ENCODE measurements around the gene PPIA.
A peak's percentile ranks its signal among the peaks of the same experiment; 100 is the strongest.

Gene PPIA

GRCh38 chr7:44796504-44797328 is at the start of gene PPIA:
Gene PPIA (plus strand): TSS chr7:44796681. CDS start chr7:44796725, 44 bp downstream.
- peaks cover 30% of the 10 kb centered on the region for H3K36me3 ChIP-seq (ENCODE audit: insufficient read depth, low read length)
- H3K27me3 ChIP-seq (ENCODE audit: insufficient read depth, low read length) = no peaks in the 10 kb centered on the region
- peak within 1 kb of the TSS; percentile 95 for H3K27ac ChIP-seq (ENCODE audit: low read depth, low read length)
- peak within 1 kb of the TSS; percentile 76 for H2AFZ ChIP-seq (ENCODE audit: low read length, unreplicated experiment)
- H3K79me2 ChIP-seq (ENCODE audit: control insufficient read depth, insufficient read depth, low read length, unreplicated experiment) = peaks cover 46% of the 10 kb centered on the region
- peaks cover 18% of the 10 kb centered on the region for H3K4me1 ChIP-seq (ENCODE audit: control insufficient read depth, insufficient read depth, low read length, unreplicated experiment)
- H3K4me3 ChIP-seq (ENCODE audit: low read depth, low read length) = peak within 1 kb of the TSS; percentile 86

DNA sequence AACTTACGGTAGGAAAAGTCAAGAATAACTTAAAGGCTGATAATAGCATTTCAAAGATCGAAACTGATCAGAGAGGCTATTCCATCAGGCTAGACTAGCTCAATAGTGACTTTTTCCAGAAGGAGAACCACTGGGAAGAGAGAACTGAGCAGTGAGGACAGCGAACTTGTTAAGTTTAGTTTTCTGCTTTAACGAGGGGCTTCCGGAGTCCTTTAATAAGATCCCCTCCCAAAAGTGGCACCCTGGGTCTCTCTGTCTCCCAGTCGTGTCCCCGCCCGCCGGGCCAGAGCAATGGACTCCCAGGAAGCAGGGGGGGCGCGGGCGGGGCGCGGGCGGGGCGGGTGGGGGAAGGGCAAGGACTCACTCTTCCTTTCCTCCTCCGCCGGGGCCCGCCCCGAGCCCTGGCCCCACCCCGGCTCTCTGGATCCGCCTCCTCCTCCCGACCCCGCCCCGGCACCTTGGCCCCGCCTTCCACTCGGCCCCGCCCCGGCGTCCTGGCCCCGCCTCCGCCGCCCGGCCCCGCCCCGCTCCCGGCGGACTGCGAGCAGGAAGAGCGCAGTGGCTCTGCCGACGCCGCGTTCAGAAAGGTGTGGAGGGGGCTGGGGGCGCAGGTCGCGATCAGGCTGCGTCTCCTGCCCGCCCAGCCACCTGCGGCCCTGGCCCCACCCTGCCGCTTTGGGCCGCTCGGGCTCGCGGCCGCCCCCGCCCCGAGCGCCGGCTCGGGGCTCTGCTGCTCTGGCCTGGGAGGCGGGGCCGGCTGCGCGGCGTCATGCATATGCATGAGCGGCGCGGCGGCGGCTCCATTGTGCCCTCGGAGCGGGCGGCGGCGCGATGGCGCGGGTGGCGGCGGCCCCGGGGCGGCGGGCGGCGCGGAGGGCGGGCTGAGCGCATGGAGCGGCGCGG is 48.2 kb upstream of the PPIA start, which contains the start of gene ZMIZ2:
TSS of gene ZMIZ2 (plus strand) at position 803 of the 903 bp plus-strand sequence. CDS start 7,403 bp downstream, outside the sequence.
- Histone ChIP-seq H3K27ac (ENCODE audit: low read depth, low read length) (peak within 1 kb of the TSS; percentile 77), H2AFZ (ENCODE audit: low read length, unreplicated experiment) (peak within 1 kb of the TSS; percentile 62), H3K27me3 (ENCODE audit: insufficient read depth, low read length) (no peaks in the 10 kb centered on the region), H3K79me2 (ENCODE audit: control insufficient read depth, insufficient read depth, low read length, unreplicated experiment) (peaks cover 31% of the 10 kb centered on the region), H3K36me3 (ENCODE audit: insufficient read depth, low read length) (no peaks in the 10 kb centered on the region), H3K4me1 (ENCODE audit: control insufficient read depth, insufficient read depth, low read length, unreplicated experiment) (peaks cover 24% of the 10 kb centered on the region), H3K4me3 (ENCODE audit: low read depth, low read length) (peak within 1 kb of the TSS; percentile 78)

GRCh38 chr7:44748948-44749731 is 47.3 kb upstream of the PPIA start:
- Histone ChIP-seq H3K27ac (ENCODE audit: low read depth, low read length) (no peak overlapping the region), H3K79me2 (ENCODE audit: control insufficient read depth, insufficient read depth, low read length, unreplicated experiment) (peaks cover 31% of the 10 kb centered on the region), H3K36me3 (ENCODE audit: insufficient read depth, low read length) (no peaks in the 10 kb centered on the region), H3K4me3 (ENCODE audit: low read depth, low read length) (peak overlapping the region; percentile 78), H3K27me3 (ENCODE audit: insufficient read depth, low read length) (no peaks in the 10 kb centered on the region), H2AFZ (ENCODE audit: low read length, unreplicated experiment) (no peak overlapping the region), H3K4me1 (ENCODE audit: control insufficient read depth, insufficient read depth, low read length, unreplicated experiment) (peaks cover 24% of the 10 kb centered on the region)

DNA sequence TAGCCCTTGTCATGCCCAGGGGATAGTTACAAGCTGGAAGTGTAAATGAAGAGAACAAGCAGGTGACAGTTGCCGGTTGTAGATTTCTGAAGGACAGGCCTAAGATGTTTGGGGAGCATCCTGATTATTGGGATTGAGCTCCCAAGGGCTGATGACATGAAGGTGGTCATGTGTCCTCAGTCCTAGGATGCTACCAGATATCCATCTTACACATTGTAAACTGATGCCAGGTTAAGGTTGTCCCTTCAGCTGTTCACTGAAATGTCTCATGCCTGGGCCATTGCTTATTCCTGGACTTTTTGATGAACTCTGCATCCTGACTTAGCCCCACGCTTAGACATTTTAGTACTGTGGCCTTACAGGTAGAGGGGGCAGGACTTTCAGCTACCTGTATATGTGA is 46.5 kb upstream of the PPIA start:
- Histone ChIP-seq H3K27ac (ENCODE audit: low read depth, low read length) (no peak overlapping the region), H3K4me3 (ENCODE audit: low read depth, low read length) (peak overlapping the region; percentile 78), H3K79me2 (ENCODE audit: control insufficient read depth, insufficient read depth, low read length, unreplicated experiment) (peaks cover 40% of the 10 kb centered on the region)

GRCh38 chr7:44750424-44750823 is 46.1 kb upstream of the PPIA start:
- peaks cover 24% of the 10 kb centered on the region for H3K4me1 ChIP-seq (ENCODE audit: control insufficient read depth, insufficient read depth, low read length, unreplicated experiment)
- no peak overlapping the region for H2AFZ ChIP-seq (ENCODE audit: low read length, unreplicated experiment)
- no peaks in the 10 kb centered on the region for H3K36me3 ChIP-seq (ENCODE audit: insufficient read depth, low read length)
- no peak overlapping the region for H3K27ac ChIP-seq (ENCODE audit: low read depth, low read length)
- H3K27me3 ChIP-seq (ENCODE audit: insufficient read depth, low read length) = no peaks in the 10 kb centered on the region
- peak overlapping the region; percentile 78 for H3K4me3 ChIP-seq (ENCODE audit: low read depth, low read length)
- H3K79me2 ChIP-seq (ENCODE audit: control insufficient read depth, insufficient read depth, low read length, unreplicated experiment) = peaks cover 42% of the 10 kb centered on the region

More for the DNA sequence above, 46.5 kb upstream of the PPIA start:
- no peaks in the 10 kb centered on the region for H3K27me3 ChIP-seq (ENCODE audit: insufficient read depth, low read length)
- no peaks in the 10 kb centered on the region for H3K36me3 ChIP-seq (ENCODE audit: insufficient read depth, low read length)
- no peak overlapping the region for H2AFZ ChIP-seq (ENCODE audit: low read length, unreplicated experiment)
- H3K4me1 ChIP-seq (ENCODE audit: control insufficient read depth, insufficient read depth, low read length, unreplicated experiment) = peaks cover 24% of the 10 kb centered on the region

DNA sequence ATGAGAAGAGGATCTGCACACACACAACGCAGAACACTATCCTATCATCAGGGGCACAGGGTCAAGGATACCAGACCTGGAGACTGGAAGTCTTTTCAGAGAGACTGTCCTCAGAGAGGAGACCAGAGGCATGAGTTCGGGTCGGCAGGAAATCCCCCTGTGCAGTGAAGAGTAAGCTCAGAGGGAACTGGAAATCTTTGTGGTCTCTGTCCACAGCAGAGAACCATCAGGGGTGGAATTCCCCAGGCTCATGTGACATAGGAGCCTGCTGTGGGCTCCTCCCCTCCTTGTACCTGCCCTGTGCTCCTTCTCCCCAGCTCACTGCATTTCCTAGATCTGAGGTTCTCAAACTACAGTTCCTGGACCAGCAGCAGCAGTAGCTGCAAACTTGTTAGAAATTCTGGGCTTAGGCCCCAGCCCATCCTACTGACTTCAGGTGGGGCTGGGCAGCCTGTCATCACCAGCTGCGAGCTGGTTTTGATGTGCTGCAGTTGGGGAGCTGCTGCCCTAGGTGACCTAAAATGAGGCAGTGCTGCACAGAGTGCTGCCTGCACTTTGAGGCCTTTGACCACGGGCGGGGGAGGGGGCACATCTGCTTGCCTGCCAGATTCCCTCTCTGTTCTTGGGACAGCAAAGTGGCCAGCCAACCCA is 45.4 kb upstream of the PPIA start:
- Histone ChIP-seq H2AFZ (ENCODE audit: low read length, unreplicated experiment) (no peak overlapping the region), H3K27ac (ENCODE audit: low read depth, low read length) (no peak overlapping the region), H3K4me1 (ENCODE audit: control insufficient read depth, insufficient read depth, low read length, unreplicated experiment) (peaks cover 24% of the 10 kb centered on the region), H3K79me2 (ENCODE audit: control insufficient read depth, insufficient read depth, low read length, unreplicated experiment) (peaks cover 42% of the 10 kb centered on the region), H3K4me3 (ENCODE audit: low read depth, low read length) (peak overlapping the region; percentile 27), H3K36me3 (ENCODE audit: insufficient read depth, low read length) (no peaks in the 10 kb centered on the region), H3K27me3 (ENCODE audit: insufficient read depth, low read length) (no peaks in the 10 kb centered on the region)

DNA sequence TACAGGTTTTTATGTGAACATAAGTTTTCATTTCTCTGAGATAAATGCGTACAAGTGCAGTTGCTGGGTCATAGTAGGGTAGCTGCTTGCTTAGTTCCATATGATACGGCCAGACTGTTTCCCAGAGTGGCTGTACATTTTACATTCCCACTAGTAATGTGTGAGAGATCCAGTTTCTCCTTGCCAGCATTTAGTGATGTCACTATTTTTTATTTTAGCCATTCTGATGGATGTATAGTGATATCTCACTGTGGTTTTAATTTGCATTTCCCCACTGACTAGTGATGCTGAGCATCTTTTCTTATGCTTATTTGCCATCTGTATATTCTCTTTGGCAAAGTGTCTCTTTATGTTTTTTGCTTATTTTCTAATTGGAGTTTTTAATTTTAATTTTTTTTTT is 43.7 kb upstream of the PPIA start:
- Histone ChIP-seq H3K4me1 (ENCODE audit: control insufficient read depth, insufficient read depth, low read length, unreplicated experiment) (peaks cover 21% of the 10 kb centered on the region), H3K36me3 (ENCODE audit: insufficient read depth, low read length) (no peaks in the 10 kb centered on the region), H3K4me3 (ENCODE audit: low read depth, low read length) (no peak overlapping the region), H3K27ac (ENCODE audit: low read depth, low read length) (no peak overlapping the region), H3K27me3 (ENCODE audit: insufficient read depth, low read length) (no peaks in the 10 kb centered on the region), H3K79me2 (ENCODE audit: control insufficient read depth, insufficient read depth, low read length, unreplicated experiment) (peaks cover 42% of the 10 kb centered on the region), H2AFZ (ENCODE audit: low read length, unreplicated experiment) (no peak overlapping the region)

DNA sequence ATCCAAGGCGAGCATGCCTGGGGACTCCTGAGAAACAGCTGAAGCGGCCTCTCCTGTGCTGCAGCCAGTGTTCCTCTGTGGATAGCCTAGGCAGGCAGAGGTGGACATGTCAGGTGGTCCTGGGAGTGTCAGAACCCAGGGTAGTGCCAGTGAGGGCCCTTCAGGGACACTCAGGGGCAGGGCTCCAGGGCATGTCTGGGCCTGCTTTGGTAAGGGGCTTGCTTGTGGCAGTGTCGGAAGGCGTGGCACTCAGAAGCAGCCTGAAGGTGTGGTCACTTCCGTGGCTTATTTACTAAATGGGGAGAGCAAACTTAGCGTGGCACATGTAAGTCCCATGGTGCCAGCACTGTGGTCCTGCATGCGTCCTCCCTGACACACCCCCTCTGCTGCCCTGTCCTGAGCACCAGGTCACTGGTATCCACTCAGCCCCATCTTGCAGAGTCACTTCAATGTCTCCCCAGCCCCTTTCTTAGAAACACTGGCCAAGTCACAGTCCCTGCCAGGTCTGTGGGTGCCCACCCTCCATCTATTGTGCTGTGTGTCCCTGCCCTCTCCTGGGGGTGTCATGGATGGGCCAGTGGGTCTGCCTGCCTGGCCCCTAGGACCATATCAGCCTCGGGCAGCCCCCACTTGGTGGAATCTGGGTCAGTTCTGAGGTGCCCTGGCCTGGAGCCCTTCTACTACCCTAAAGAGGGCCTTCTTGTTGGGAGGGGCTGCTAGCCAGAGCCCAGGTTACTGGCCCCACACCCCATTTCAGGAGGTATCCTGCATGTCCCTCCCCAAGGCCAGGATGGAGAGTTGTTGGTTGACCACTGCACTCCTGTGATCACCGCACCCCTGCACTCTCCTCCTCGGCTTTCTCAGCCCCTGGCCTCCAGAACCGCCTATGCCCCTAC is 41.4 kb upstream of the PPIA start:
- Histone ChIP-seq H3K79me2 (ENCODE audit: control insufficient read depth, insufficient read depth, low read length, unreplicated experiment) (peaks cover 30% of the 10 kb centered on the region), H3K27me3 (ENCODE audit: insufficient read depth, low read length) (no peaks in the 10 kb centered on the region), H3K4me3 (ENCODE audit: low read depth, low read length) (no peak overlapping the region), H3K36me3 (ENCODE audit: insufficient read depth, low read length) (no peaks in the 10 kb centered on the region), H3K27ac (ENCODE audit: low read depth, low read length) (no peak overlapping the region), H3K4me1 (ENCODE audit: control insufficient read depth, insufficient read depth, low read length, unreplicated experiment) (peaks cover 15% of the 10 kb centered on the region), H2AFZ (ENCODE audit: low read length, unreplicated experiment) (no peak overlapping the region)
